ENCODE data around the gene FBXO30.

The FBXO30 gene, protein sequence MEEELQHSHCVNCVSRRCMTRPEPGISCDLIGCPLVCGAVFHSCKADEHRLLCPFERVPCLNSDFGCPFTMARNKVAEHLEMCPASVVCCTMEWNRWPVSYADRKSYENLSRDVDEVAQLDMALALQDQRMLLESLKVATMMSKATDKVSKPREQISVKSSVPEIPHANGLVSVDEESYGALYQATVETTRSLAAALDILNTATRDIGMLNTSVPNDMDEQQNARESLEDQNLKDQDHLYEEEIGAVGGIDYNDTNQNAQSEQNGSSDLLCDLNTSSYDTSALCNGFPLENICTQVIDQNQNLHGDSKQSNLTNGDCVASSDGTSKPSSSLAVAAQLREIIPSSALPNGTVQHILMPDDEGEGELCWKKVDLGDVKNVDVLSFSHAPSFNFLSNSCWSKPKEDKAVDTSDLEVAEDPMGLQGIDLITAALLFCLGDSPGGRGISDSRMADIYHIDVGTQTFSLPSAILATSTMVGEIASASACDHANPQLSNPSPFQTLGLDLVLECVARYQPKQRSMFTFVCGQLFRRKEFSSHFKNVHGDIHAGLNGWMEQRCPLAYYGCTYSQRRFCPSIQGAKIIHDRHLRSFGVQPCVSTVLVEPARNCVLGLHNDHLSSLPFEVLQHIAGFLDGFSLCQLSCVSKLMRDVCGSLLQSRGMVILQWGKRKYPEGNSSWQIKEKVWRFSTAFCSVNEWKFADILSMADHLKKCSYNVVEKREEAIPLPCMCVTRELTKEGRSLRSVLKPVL

DNA sequence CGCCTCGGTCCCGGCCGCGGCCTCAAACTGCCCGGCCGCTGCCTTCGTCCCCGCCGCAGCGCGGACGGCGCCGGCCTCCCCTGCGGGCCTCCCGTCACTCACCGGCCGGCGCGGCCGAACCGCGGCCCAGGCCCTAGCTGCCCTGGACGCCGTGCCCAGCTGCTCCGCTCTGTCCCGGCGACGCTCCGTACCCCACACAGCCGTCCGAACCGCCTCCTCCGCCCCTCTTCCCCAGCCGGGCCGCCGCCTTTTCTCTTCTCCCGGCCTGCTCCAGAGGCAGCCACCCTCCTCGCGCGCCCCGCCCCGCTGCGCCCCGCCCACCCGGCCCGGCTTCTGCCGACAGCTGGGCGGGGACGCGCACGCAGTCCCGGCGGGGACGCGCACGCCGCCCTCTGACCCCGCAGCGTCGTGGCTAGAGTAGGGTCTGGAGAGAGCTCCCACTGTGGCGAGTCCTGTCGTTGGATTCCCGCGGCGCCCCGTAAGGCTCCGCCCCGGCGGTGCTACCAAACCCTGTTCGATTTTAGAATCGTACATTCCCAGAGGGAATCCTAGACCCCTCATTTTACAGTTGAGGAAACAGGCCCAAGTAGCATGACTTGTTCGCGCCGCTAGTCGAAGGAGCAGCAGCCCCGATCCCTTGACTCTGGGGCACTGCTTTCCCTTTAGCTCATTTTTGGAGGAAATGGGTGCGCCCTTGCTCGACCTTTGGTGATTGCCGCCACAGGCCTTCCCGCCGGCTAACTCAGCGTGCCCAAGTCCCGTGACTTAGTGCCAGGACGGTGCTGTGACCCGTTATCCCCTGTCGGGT, at the start of gene FBXO30:
TSS of gene FBXO30 (minus strand) at position 295 of the 808 bp plus-strand sequence. CDS start 8,390 bp downstream, outside the sequence.
- no peaks in the 10 kb centered on the region for H3K9me3 ChIP-seq (ENCODE audit: control insufficient read depth, insufficient read depth, low read depth, low read length)
- peak within 1 kb of the TSS; percentile 76 for H3K27ac ChIP-seq (ENCODE audit: low read depth, low read length)
- H3K4me1 ChIP-seq (ENCODE audit: control insufficient read depth, insufficient read depth, low read length) = peaks cover 26% of the 10 kb centered on the region
- H3K9ac ChIP-seq (ENCODE audit: low read length) = peak within 1 kb of the TSS; percentile 92
- peak within 1 kb of the TSS; percentile 82 for H3K4me3 ChIP-seq (ENCODE audit: low read depth, low read length)
- no peaks in the 10 kb centered on the region for H3K27me3 ChIP-seq (ENCODE audit: control insufficient read depth, insufficient read depth, low read length)
- H3K36me3 ChIP-seq (ENCODE audit: control insufficient read depth, insufficient read depth, low read length) = peaks cover 2% of the 10 kb centered on the region; the same call in 1 of the 2 replicates

DNA sequence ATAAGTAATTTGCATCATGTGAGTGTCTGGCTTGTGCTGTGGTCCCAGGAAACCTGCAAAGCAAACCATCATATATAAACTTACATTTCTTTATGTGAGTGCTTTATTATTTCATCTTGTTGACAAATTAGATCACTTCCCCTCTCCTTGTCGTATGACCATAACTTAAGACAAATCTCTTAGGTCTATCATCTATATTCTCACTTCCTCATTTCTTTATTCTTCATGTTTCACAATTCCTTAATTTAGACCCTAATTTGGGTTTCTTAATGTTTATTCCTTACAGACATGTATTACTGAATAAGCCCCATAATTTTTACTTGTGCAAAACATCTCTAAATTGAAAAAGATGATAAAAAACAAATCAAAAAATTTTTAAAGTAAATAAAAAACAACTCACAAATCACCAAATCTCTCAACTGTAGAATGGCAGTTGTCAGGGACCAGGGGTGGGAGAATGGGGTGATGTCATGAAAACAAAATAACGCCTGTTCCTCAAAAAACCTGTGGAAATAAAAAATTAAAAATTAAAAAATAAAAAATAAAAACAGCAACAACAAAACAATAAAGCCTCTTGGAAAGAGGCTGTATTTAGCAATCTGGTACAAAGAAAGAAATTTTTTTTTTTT, 49.5 kb upstream of the FBXO30 start:
- Histone ChIP-seq H3K36me3 (ENCODE audit: control insufficient read depth, insufficient read depth, low read length) (no peaks in the 10 kb centered on the region), H3K27me3 (ENCODE audit: control insufficient read depth, insufficient read depth, low read length) (no peaks in the 10 kb centered on the region), H3K27ac (ENCODE audit: low read depth, low read length) (no peak overlapping the region), H3K4me3 (ENCODE audit: low read depth, low read length) (no peak overlapping the region), H3K4me1 (ENCODE audit: control insufficient read depth, insufficient read depth, low read length) (no peaks in the 10 kb centered on the region), H3K9ac (ENCODE audit: low read length) (no peak overlapping the region), H3K9me3 (ENCODE audit: control insufficient read depth, insufficient read depth, low read depth, low read length) (peaks cover 6% of the 10 kb centered on the region; the same call in 1 of the 2 replicates)

DNA sequence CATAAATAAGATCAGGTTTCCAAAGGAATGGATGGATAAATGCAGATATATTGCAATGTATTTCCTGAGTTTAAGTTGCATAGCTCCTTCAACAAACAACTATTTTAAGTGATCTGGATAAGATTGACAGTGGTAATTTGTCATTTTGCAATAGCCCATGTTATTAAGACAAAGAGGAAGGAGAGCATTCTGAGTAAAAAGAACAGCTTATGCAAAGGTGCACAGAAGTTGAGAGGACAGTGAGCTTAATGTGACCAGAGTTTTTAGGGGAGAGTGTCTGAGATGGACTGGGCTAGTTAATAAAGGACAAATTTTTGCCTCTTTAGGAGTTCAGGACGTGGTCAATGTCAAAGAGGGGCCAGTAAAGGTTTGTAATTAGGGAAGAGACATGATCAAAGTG, 48.8 kb upstream of the FBXO30 start:
- Histone ChIP-seq H3K4me3 (ENCODE audit: low read depth, low read length) (no peak overlapping the region), H3K9me3 (ENCODE audit: control insufficient read depth, insufficient read depth, low read depth, low read length) (peaks cover 6% of the 10 kb centered on the region; the same call in 1 of the 2 replicates), H3K27ac (ENCODE audit: low read depth, low read length) (no peak overlapping the region), H3K27me3 (ENCODE audit: control insufficient read depth, insufficient read depth, low read length) (no peaks in the 10 kb centered on the region), H3K9ac (ENCODE audit: low read length) (no peak overlapping the region), H3K4me1 (ENCODE audit: control insufficient read depth, insufficient read depth, low read length) (no peaks in the 10 kb centered on the region), H3K36me3 (ENCODE audit: control insufficient read depth, insufficient read depth, low read length) (no peaks in the 10 kb centered on the region)

DNA sequence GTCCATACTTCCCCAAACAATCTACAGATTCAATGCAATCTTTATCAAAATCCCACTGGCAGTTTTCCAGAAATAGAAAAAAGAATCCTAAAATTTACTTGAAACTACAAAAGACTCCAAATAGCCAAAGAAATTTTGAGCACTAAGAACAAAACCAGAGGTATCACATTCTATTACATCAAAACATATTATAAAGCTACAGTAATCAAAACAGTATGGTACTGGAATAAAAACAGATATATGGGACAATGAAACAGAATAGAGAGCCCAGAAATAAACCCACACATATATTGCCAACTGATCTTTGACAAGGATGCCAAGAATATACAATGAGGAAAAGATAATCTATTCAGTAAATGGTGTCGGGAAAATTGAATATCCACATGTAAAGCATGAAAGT, 46.0 kb upstream of the FBXO30 start:
- peaks cover 6% of the 10 kb centered on the region; the same call in 1 of the 2 replicates for H3K9me3 ChIP-seq (ENCODE audit: control insufficient read depth, insufficient read depth, low read depth, low read length)
- H3K27me3 ChIP-seq (ENCODE audit: control insufficient read depth, insufficient read depth, low read length) = no peaks in the 10 kb centered on the region
- no peaks in the 10 kb centered on the region for H3K36me3 ChIP-seq (ENCODE audit: control insufficient read depth, insufficient read depth, low read length)
- no peak overlapping the region for H3K27ac ChIP-seq (ENCODE audit: low read depth, low read length)
- H3K4me3 ChIP-seq (ENCODE audit: low read depth, low read length) = no peak overlapping the region
- H3K9ac ChIP-seq (ENCODE audit: low read length) = no peak overlapping the region
- H3K4me1 ChIP-seq (ENCODE audit: control insufficient read depth, insufficient read depth, low read length) = no peaks in the 10 kb centered on the region

DNA sequence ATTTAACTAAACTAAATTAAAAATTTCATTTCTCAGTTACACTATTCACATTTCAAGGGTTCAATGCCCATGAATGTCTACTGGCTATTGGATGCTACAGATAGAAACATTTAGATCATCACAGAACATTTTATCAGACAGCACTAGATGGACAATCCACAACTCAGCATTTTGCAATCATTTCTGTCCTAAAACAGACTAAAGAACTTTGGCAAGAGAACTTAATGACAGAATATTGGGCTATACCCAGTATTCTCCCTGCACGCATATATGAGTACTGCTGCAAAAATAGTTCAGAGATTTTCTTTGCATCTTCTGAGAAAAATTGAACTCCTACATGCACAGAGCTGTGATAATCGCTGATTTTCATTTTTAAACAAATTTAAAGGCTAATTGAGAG, 36.1 kb upstream of the FBXO30 start:
- no peak overlapping the region for H3K27ac ChIP-seq (ENCODE audit: low read depth, low read length)
- no peaks in the 10 kb centered on the region for H3K36me3 ChIP-seq (ENCODE audit: control insufficient read depth, insufficient read depth, low read length)
- no peaks in the 10 kb centered on the region for H3K27me3 ChIP-seq (ENCODE audit: control insufficient read depth, insufficient read depth, low read length)
- H3K9ac ChIP-seq (ENCODE audit: low read length) = no peak overlapping the region
- H3K4me1 ChIP-seq (ENCODE audit: control insufficient read depth, insufficient read depth, low read length) = no peaks in the 10 kb centered on the region
- H3K4me3 ChIP-seq (ENCODE audit: low read depth, low read length) = no peak overlapping the region
- no peaks in the 10 kb centered on the region for H3K9me3 ChIP-seq (ENCODE audit: control insufficient read depth, insufficient read depth, low read depth, low read length)

DNA sequence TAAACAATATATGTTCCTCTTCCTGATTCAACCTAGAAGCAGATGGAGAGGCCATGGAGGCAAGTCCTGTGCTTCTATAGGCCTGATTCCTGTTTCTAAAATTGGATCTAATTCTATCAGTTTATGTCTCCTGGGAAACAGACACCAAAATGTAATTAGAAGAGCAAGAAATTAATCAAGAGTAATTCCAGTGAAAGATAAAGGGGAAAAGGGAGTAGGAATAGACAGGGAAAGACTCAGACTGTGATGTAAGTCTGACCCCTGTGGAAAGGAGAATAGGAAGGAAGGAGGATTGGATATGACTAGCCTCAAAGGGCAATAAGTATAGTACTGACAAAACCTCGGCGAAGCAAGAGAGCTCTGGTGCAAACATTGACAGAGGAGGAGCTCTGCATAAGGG, 33.9 kb upstream of the FBXO30 start:
- no peaks in the 10 kb centered on the region for H3K4me1 ChIP-seq (ENCODE audit: control insufficient read depth, insufficient read depth, low read length)
- H3K4me3 ChIP-seq (ENCODE audit: low read depth, low read length) = no peak overlapping the region
- no peaks in the 10 kb centered on the region for H3K27me3 ChIP-seq (ENCODE audit: control insufficient read depth, insufficient read depth, low read length)
- no peaks in the 10 kb centered on the region for H3K9me3 ChIP-seq (ENCODE audit: control insufficient read depth, insufficient read depth, low read depth, low read length)
- H3K27ac ChIP-seq (ENCODE audit: low read depth, low read length) = no peak overlapping the region
- H3K36me3 ChIP-seq (ENCODE audit: control insufficient read depth, insufficient read depth, low read length) = no peaks in the 10 kb centered on the region
- no peak overlapping the region for H3K9ac ChIP-seq (ENCODE audit: low read length)

DNA sequence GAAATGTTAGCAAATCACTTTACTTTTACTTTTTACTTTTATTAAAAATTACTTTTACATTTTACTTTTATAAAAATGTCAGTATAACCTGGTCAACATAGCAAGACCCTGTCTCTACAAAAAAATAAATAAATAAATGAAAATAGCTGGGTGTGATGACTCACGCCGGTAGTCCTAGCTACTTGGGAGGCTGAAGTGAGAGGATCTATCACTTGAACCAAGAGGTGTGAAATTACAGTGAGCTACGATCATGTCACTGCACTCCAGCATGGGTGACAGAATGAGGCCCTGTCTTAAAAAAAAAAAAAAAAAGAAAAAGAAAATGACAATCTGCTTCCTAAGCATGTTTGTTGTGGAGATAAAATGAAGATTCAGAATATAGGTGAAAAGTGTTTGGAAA, 31.0 kb upstream of the FBXO30 start:
- Histone ChIP-seq H3K4me1 (ENCODE audit: control insufficient read depth, insufficient read depth, low read length) (no peaks in the 10 kb centered on the region), H3K9ac (ENCODE audit: low read length) (no peak overlapping the region)

DNA sequence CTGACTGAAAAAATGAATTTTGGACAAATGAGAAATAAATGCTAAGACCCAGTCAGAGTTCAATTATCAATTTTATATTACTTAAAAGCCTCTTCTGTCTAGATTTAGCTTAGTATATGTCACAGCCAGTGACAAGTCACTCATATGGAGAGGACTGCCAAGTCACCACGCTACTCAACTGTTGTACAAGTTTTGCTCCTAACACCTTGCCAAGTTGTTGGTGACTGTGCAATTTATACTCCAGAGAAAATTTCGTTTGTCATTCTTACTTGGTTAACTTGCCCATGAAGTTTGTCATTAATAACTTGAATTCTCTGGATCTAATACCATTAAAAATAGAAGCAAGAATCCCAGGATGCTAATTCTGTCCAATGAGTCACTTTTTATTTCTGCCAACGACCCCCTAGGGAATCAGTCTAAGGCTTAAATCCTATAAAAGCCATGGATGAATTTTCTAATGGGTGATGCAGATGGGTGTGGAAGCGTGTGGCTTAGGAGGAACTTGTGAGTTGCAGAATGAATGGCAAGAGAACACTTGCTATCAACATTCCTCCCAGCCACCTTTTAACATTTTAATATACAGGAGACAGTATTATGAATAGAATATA, 30.4 kb upstream of the FBXO30 start:
- Histone ChIP-seq H3K27me3 (ENCODE audit: control insufficient read depth, insufficient read depth, low read length) (no peaks in the 10 kb centered on the region), H3K9ac (ENCODE audit: low read length) (no peak overlapping the region), H3K4me3 (ENCODE audit: low read depth, low read length) (no peak overlapping the region), H3K36me3 (ENCODE audit: control insufficient read depth, insufficient read depth, low read length) (no peaks in the 10 kb centered on the region), H3K9me3 (ENCODE audit: control insufficient read depth, insufficient read depth, low read depth, low read length) (no peaks in the 10 kb centered on the region), H3K27ac (ENCODE audit: low read depth, low read length) (no peak overlapping the region), H3K4me1 (ENCODE audit: control insufficient read depth, insufficient read depth, low read length) (no peaks in the 10 kb centered on the region)

More for the DNA sequence above, 31.0 kb upstream of the FBXO30 start:
- Histone ChIP-seq H3K9me3 (ENCODE audit: control insufficient read depth, insufficient read depth, low read depth, low read length) (no peaks in the 10 kb centered on the region), H3K36me3 (ENCODE audit: control insufficient read depth, insufficient read depth, low read length) (no peaks in the 10 kb centered on the region), H3K27ac (ENCODE audit: low read depth, low read length) (no peak overlapping the region), H3K4me3 (ENCODE audit: low read depth, low read length) (no peak overlapping the region), H3K27me3 (ENCODE audit: control insufficient read depth, insufficient read depth, low read length) (no peaks in the 10 kb centered on the region)

DNA sequence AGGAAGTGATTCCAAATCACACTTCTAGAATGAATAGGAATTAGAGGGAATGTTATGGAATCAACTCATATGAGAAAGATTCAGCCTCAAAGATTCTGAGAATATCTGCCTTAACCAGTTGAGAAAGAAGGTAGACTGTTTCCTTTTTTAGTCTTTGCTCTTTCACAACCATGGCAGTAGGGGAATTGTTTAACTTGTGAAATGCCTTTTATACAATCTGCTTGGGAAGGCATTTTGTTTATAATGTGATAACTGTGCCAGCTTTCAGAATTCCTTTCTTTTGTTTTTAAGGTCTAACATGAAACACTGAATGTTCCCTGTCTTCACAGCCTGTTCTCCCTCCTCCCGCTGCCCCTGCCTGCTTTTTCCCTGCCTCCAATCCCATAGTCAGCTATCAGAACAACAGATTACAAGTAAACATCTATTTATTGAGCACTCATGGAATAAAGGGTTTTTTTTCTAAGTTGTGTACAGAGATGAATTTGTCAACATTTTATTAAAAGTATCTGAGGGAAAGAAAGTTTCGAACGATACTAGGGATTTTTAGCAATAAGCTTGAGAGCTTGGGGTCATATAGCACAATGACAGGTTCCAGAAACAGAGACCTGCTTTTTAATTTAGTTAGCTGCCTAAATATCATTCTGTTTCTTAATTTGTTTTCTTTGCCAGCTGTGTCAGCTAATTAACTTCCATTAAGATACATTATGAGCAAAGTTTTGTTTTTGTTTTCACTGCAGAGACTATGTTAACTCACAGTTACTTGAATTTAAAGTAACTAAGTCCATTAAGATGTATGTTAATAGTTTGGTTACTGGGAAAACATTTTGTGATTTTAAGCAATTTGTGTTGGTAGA, 28.3 kb upstream of the FBXO30 start:
- H3K27me3 ChIP-seq (ENCODE audit: control insufficient read depth, insufficient read depth, low read length) = no peaks in the 10 kb centered on the region

More for the DNA sequence above, 28.3 kb upstream of the FBXO30 start:
- Histone ChIP-seq H3K4me1 (ENCODE audit: control insufficient read depth, insufficient read depth, low read length) (no peaks in the 10 kb centered on the region), H3K27ac (ENCODE audit: low read depth, low read length) (no peak overlapping the region), H3K9ac (ENCODE audit: low read length) (no peak overlapping the region), H3K36me3 (ENCODE audit: control insufficient read depth, insufficient read depth, low read length) (no peaks in the 10 kb centered on the region), H3K9me3 (ENCODE audit: control insufficient read depth, insufficient read depth, low read depth, low read length) (no peaks in the 10 kb centered on the region), H3K4me3 (ENCODE audit: low read depth, low read length) (no peak overlapping the region)

Measured in HUES6 (cell line).